Measurements from ENCODE around the gene HPGDS.
"Not testable (repeated sequence)": the region's sequence is repeated elsewhere in the genome, so short reads cannot be mapped to it uniquely, and the experiment has no call there.

The HPGDS gene

DNA sequence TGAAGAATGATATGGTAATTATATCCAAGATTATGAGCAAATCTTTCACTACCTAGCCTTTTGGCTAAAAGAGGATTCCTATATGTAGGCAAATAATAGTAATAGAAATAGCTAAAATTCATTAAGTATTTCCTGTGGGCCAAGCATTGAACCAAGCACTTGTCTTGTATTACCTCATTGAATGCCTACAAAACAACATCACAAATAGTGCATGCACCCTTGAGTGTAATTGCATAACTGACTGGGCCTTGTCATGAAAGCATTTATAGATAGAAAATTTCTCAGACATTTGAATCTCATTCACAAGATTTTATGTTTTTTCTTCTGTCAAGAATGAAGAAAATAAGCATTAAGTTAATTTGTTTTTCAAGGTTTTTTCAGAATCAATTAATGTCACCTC is 3.9 kb upstream of the HPGDS start:
- H3K27me3 ChIP-seq (replicated peaks; ENCODE audit: control insufficient read depth, insufficient read depth, low read length, poor library complexity, severe bottlenecking) = no peaks in the 10 kb centered on the region
- H3K4me3 ChIP-seq (ENCODE audit: insufficient read depth, low read depth, low read length, poor library complexity, severe bottlenecking) = no peak overlapping the region
- no peak for DNase-seq
- H3K36me3 ChIP-seq (ENCODE audit: control insufficient read depth, insufficient read depth, low read length) = no peaks in the 10 kb centered on the region
- H3K9me3 ChIP-seq (ENCODE audit: control insufficient read depth, low read length) = no peaks in the 10 kb centered on the region
- no peak overlapping the region for H3K27ac ChIP-seq (ENCODE audit: insufficient read depth, low read length, poor library complexity, severe bottlenecking)
- H3K4me1 ChIP-seq (ENCODE audit: control insufficient read depth, insufficient read depth, low read length, poor library complexity, severe bottlenecking) = no peaks in the 10 kb centered on the region

DNA sequence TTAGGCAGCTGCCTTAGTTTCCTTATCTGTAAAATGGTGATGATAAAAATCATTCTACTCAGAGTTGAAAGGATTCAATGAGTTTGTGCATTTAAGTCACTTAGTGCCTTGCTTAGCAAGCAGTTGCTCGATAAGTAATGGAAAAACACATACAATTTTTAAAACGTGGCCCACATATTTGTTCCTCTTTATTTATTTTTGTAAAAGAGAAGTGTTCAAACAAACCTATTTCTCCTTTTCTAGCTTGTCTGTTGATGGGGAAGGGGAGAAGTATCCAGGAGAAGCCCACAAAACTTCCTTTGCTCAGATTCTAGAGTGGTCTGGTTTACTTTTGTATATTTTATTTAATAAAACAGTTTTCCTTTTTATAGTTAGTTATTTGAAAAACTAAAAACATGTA is 3.3 kb upstream of the HPGDS start:
- DNase-seq = no peak
- Histone ChIP-seq H3K4me3 (ENCODE audit: insufficient read depth, low read depth, low read length, poor library complexity, severe bottlenecking) (no peak overlapping the region), H3K27me3 (replicated peaks; ENCODE audit: control insufficient read depth, insufficient read depth, low read length, poor library complexity, severe bottlenecking) (no peaks in the 10 kb centered on the region), H3K4me1 (ENCODE audit: control insufficient read depth, insufficient read depth, low read length, poor library complexity, severe bottlenecking) (no peaks in the 10 kb centered on the region), H3K27ac (ENCODE audit: insufficient read depth, low read length, poor library complexity, severe bottlenecking) (no peak overlapping the region), H3K36me3 (ENCODE audit: control insufficient read depth, insufficient read depth, low read length) (no peaks in the 10 kb centered on the region), H3K9me3 (ENCODE audit: control insufficient read depth, low read length) (no peaks in the 10 kb centered on the region)

GRCh38 chr4:94345266-94345665 is 2.6 kb upstream of the HPGDS start:
- DNase-seq = no peak
- no peaks in the 10 kb centered on the region for H3K9me3 ChIP-seq (ENCODE audit: control insufficient read depth, low read length)
- H3K4me3 ChIP-seq (ENCODE audit: insufficient read depth, low read depth, low read length, poor library complexity, severe bottlenecking) = no peak overlapping the region
- H3K27ac ChIP-seq (ENCODE audit: insufficient read depth, low read length, poor library complexity, severe bottlenecking) = no peak overlapping the region
- H3K27me3 ChIP-seq (replicated peaks; ENCODE audit: control insufficient read depth, insufficient read depth, low read length, poor library complexity, severe bottlenecking) = no peaks in the 10 kb centered on the region
- no peaks in the 10 kb centered on the region for H3K36me3 ChIP-seq (ENCODE audit: control insufficient read depth, insufficient read depth, low read length)
- H3K4me1 ChIP-seq (ENCODE audit: control insufficient read depth, insufficient read depth, low read length, poor library complexity, severe bottlenecking) = no peaks in the 10 kb centered on the region

GRCh38 chr4:94344457-94344856 is 1.8 kb upstream of the HPGDS start:
- Histone ChIP-seq H3K4me1 (ENCODE audit: control insufficient read depth, insufficient read depth, low read length, poor library complexity, severe bottlenecking) (no peaks in the 10 kb centered on the region), H3K27me3 (replicated peaks; ENCODE audit: control insufficient read depth, insufficient read depth, low read length, poor library complexity, severe bottlenecking) (no peaks in the 10 kb centered on the region), H3K27ac (ENCODE audit: insufficient read depth, low read length, poor library complexity, severe bottlenecking) (no peak overlapping the region), H3K36me3 (ENCODE audit: control insufficient read depth, insufficient read depth, low read length) (no peaks in the 10 kb centered on the region), H3K9me3 (ENCODE audit: control insufficient read depth, low read length) (no peaks in the 10 kb centered on the region), H3K4me3 (ENCODE audit: insufficient read depth, low read depth, low read length, poor library complexity, severe bottlenecking) (no peak overlapping the region)
- DNase-seq = no peak

DNA sequence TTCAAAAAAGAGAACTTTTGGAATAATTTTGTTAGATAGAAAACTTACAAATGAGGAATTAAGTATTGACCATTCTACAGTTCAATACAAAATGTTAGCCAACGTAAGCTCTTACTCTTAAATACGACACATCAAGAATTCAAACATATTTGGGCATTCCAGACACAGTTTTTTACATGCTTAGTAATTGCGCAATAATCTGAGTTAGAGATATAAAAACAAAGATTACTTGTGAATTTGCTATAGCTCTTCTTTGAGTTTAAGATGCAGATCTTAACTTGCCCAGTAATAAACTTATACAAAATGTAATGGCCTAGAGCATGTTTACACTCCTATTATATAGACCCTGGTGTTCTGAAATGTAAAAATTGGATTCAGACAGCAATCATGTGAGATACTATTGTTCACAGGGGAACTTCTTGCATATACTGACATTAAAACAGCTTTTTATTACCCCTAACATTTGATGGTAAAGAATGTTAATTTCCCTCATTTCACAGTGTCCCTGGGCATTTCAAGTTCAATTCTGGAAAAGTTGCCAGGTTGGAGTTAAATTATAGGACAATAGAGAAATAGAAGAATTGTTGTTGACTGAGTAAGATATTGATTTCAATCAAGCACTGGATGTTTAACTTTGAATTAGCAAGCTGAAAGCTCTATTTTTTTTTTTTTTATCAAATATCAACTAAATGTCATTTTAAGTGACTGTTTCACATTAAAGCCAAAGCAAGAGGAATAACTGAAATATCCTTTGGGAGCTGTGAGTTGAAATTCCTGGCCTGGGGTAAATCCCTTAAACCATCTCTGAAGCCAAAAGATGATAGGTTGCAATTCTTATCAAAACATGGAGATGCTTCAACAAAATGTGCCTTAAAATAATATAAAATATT is 910 bp downstream of the HPGDS start:
- no peak overlapping the region for H3K4me3 ChIP-seq (ENCODE audit: insufficient read depth, low read depth, low read length, poor library complexity, severe bottlenecking)
- H3K4me1 ChIP-seq (ENCODE audit: control insufficient read depth, insufficient read depth, low read length, poor library complexity, severe bottlenecking) = peaks cover 5% of the 10 kb centered on the region
- DNase-seq = no peak
- H3K36me3 ChIP-seq (ENCODE audit: control insufficient read depth, insufficient read depth, low read length) = no peaks in the 10 kb centered on the region
- no peaks in the 10 kb centered on the region for H3K9me3 ChIP-seq (ENCODE audit: control insufficient read depth, low read length)
- no peaks in the 10 kb centered on the region for H3K27me3 ChIP-seq (replicated peaks; ENCODE audit: control insufficient read depth, insufficient read depth, low read length, poor library complexity, severe bottlenecking)
- no peak overlapping the region for H3K27ac ChIP-seq (ENCODE audit: insufficient read depth, low read length, poor library complexity, severe bottlenecking)

DNA sequence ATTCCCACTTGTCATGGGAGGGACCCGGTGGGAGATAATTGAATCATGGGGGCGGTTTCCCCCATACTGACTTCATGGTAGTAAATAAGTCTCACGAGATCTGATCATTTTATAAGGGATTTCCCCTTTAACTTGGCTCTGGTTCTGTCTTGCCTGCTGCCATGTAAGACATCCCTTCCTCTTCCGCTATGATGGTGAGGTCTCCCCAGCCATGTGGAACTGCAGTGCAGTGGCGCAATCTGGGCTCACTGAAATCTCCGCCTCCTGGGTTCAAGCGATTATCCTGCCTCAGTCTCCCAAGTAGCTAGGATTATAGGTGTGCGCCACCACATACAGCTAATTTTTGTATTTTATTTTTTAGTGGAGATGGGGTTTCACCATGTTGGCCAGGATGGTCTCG is 2.9 kb downstream of the HPGDS start:
- DNase-seq = peak in 1 of 3 donors; percentile 5
- peak overlapping the region; percentile 41 for H3K4me3 ChIP-seq (ENCODE audit: insufficient read depth, low read depth, low read length, poor library complexity, severe bottlenecking)

DNA sequence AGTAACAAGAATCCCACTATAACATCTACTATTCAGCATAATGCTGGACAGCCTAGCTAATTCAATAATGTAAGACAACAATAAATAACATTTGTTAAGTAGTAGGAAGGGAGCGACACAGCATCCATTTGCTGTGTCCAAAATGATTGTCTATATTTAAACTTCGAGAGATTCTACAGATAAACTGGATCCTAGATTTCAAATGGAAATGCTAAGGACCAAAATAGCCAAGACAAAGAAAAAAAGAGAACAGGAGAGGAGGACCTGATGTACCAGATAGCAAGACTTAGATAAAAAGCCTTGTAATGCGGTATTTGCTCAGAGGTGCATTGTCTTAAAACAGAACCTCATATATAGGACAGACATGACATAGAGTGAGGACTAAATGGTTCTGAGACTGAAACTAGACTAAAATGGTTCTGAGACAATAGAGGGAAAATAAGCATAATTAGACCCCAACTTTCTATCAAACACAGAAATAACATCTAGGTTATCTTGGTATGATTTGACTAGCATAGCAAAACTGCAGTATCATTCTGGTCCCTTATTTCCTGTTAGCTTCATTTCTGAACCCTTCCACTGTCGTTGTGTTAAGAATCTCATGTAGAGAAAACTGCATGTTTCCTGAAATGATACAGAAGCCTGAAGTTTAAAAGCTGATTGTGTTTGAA is 3.8 kb downstream of the HPGDS start:
- no peaks in the 10 kb centered on the region for H3K36me3 ChIP-seq (ENCODE audit: control insufficient read depth, insufficient read depth, low read length)
- no peak for DNase-seq
- H3K4me3 ChIP-seq (ENCODE audit: insufficient read depth, low read depth, low read length, poor library complexity, severe bottlenecking) = peak overlapping the region; percentile 41
- no peak overlapping the region for H3K27ac ChIP-seq (ENCODE audit: insufficient read depth, low read length, poor library complexity, severe bottlenecking)
- peaks cover 5% of the 10 kb centered on the region for H3K4me1 ChIP-seq (ENCODE audit: control insufficient read depth, insufficient read depth, low read length, poor library complexity, severe bottlenecking)
- no peaks in the 10 kb centered on the region for H3K9me3 ChIP-seq (ENCODE audit: control insufficient read depth, low read length)
- no peaks in the 10 kb centered on the region for H3K27me3 ChIP-seq (replicated peaks; ENCODE audit: control insufficient read depth, insufficient read depth, low read length, poor library complexity, severe bottlenecking)

More for the DNA sequence above, 2.9 kb downstream of the HPGDS start:
- Histone ChIP-seq H3K36me3 (ENCODE audit: control insufficient read depth, insufficient read depth, low read length) (no peaks in the 10 kb centered on the region), H3K4me1 (ENCODE audit: control insufficient read depth, insufficient read depth, low read length, poor library complexity, severe bottlenecking) (peaks cover 5% of the 10 kb centered on the region), H3K27me3 (replicated peaks; ENCODE audit: control insufficient read depth, insufficient read depth, low read length, poor library complexity, severe bottlenecking) (no peaks in the 10 kb centered on the region), H3K27ac (ENCODE audit: insufficient read depth, low read length, poor library complexity, severe bottlenecking) (no peak overlapping the region), H3K9me3 (ENCODE audit: control insufficient read depth, low read length) (no peaks in the 10 kb centered on the region)

GRCh38 chr4:94336791-94337190 is 5.8 kb downstream of the HPGDS start:
- H3K27me3 ChIP-seq (replicated peaks; ENCODE audit: control insufficient read depth, insufficient read depth, low read length, poor library complexity, severe bottlenecking); H3K36me3 ChIP-seq (ENCODE audit: control insufficient read depth, insufficient read depth, low read length); H3K4me3 ChIP-seq (ENCODE audit: insufficient read depth, low read depth, low read length, poor library complexity, severe bottlenecking); H3K27ac ChIP-seq (ENCODE audit: insufficient read depth, low read length, poor library complexity, severe bottlenecking); DNase-seq; H3K9me3 ChIP-seq (ENCODE audit: control insufficient read depth, low read length); H3K4me1 ChIP-seq (ENCODE audit: control insufficient read depth, insufficient read depth, low read length, poor library complexity, severe bottlenecking): not testable (repeated sequence)

- no peak overlapping the region for H3K4me3 ChIP-seq (ENCODE audit: insufficient read depth, low read depth, low read length, poor library complexity, severe bottlenecking)
- no peak for DNase-seq
- no peaks in the 10 kb centered on the region for H3K9me3 ChIP-seq (ENCODE audit: control insufficient read depth, low read length)
- no peaks in the 10 kb centered on the region for H3K36me3 ChIP-seq (ENCODE audit: control insufficient read depth, insufficient read depth, low read length)
- H3K4me1 ChIP-seq (ENCODE audit: control insufficient read depth, insufficient read depth, low read length, poor library complexity, severe bottlenecking) = peaks cover 5% of the 10 kb centered on the region
- H3K27ac ChIP-seq (ENCODE audit: insufficient read depth, low read length, poor library complexity, severe bottlenecking) = no peak overlapping the region
- H3K27me3 ChIP-seq (replicated peaks; ENCODE audit: control insufficient read depth, insufficient read depth, low read length, poor library complexity, severe bottlenecking) = no peaks in the 10 kb centered on the region
These were observed 6.3 kb downstream of the HPGDS start for GRCh38 chr4:94336303-94336702.

DNA sequence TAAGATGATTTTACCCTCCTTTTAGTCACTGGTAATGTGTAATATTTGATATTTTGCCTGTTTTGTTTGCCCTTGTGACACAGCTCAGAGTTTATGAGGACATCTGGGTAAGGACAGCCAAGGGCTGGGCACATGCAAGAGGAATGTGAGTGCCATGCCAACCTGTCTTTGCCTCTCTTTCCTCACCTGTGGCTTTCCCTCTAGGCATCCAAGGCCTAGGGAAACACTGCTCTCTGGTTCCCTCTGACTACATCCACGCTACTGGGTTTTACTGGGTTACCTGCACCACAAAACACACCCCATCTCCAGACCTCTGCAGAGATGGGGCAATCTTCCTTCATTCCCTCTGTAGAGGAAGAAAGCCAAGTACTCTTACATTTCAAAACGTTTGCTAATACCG is 7.7 kb downstream of the HPGDS start:
- H3K4me1 ChIP-seq (ENCODE audit: control insufficient read depth, insufficient read depth, low read length, poor library complexity, severe bottlenecking) = peaks cover 5% of the 10 kb centered on the region
- H3K27me3 ChIP-seq (replicated peaks; ENCODE audit: control insufficient read depth, insufficient read depth, low read length, poor library complexity, severe bottlenecking) = no peaks in the 10 kb centered on the region
- H3K36me3 ChIP-seq (ENCODE audit: control insufficient read depth, insufficient read depth, low read length) = no peaks in the 10 kb centered on the region
- H3K4me3 ChIP-seq (ENCODE audit: insufficient read depth, low read depth, low read length, poor library complexity, severe bottlenecking) = no peak overlapping the region
- no peaks in the 10 kb centered on the region for H3K9me3 ChIP-seq (ENCODE audit: control insufficient read depth, low read length)
- H3K27ac ChIP-seq (ENCODE audit: insufficient read depth, low read length, poor library complexity, severe bottlenecking) = no peak overlapping the region
- DNase-seq = no peak

Measured in effector memory CD4-positive, alpha-beta T cell (primary cell).